ENCODE results near the gene ITIH1. TPM values are rescaled to one million over a fixed set of nuclear protein-coding genes. Genes with fewer than 3 reads are reported as not detected.

ITIH1 gene
- total and polyA plus RNA-seq, 2 donors (not counting 3 experiments of a cell fraction or from before 2014, with no cell fraction given) = not detected

DNA sequence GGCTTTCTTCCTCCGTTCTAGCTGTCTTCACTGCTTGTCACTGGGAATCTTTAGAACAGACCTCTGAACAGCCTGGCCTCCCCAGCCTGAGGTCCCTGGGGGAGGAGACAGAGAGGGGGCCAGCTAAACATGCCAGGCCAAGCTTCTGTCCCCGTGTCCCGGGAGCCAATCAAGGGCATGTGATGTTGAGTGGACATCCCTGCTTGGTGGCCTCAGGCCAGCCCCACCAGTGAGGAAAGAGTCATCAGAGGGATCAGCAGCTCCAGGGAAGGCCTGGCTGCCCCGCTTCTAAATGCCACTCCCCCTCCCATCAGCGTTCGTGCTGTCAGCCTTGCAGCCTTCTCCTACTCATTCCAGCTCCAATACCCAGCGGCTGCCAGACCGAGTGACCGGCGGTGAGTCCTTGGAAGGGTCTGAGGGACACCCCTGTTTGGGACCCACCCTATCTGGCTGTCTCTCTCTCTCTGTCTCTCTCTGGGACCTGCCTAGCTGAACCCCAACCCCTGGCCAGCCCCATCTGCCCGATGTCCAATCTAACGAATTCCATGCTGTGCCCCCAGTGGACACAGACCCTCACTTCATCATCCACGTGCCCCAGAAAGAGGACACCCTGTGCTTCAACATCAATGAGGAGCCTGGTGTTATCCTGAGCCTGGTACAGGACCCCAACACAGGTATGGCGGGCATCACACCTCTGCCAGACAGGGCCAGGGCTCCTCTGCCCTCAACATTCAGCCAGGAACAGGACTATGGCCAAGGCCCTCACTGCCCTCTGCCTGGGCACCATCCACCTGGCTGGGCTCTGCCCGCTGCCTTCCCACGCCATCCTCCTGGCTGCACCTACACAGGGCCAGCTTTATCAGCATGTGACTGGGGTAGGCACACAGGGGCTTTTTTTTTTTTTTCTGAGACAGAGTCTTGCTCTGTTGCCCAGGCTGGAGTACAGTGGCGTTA, 10.6 kb downstream of the ITIH1 start:
- Histone ChIP-seq H3K4me3 (replicated peaks in 1 of 3; ENCODE audit: insufficient read depth in 1 of 3, low read depth in 1 of 3, low read length in 3 of 3) (no peak overlapping the region), H3K79me2 (ENCODE audit: control insufficient read depth, insufficient read depth, low read length) (no peaks in the 10 kb centered on the region), H4K20me1 (replicated peaks; ENCODE audit: control insufficient read depth, extremely low read depth, insufficient read depth, low read length) (no peaks in the 10 kb centered on the region), H3K9me3 (replicated peaks; ENCODE audit: control insufficient read depth, insufficient read depth, low read length) (no peaks in the 10 kb centered on the region), H2AFZ (ENCODE audit: low read depth, low read length) (no peak overlapping the region), H3K27ac (ENCODE audit: insufficient read depth, low read depth, low read length) (no peak overlapping the region), H3K36me3 (ENCODE audit: control insufficient read depth in 2 of 2, extremely low read depth in 1 of 2, insufficient read depth in 2 of 2, low read length in 2 of 2) (no peaks in the 10 kb centered on the region), H3K27me3 (ENCODE audit: control insufficient read depth in 2 of 2, insufficient read depth in 2 of 2, low read length in 2 of 2) (no peaks in the 10 kb centered on the region), H3K4me1 (ENCODE audit: control insufficient read depth, extremely low read depth, insufficient read depth, low read length) (no peaks in the 10 kb centered on the region), H3K9me1 (replicated peaks; ENCODE audit: control insufficient read depth, extremely low read depth, insufficient read depth, low read length) (no peaks in the 10 kb centered on the region), H3K9ac (replicated peaks; ENCODE audit: extremely low read depth, insufficient read depth, low read length) (no peak overlapping the region), H3K4me2 (ENCODE audit: insufficient read depth, low read length) (no peak overlapping the region)
- DNase-seq (ENCODE audit: low read depth, low spot score) (no peak), FAIRE-seq (no peak)
- BruUV-seq (replicated peaks) = no TSS peak
- CTCF ChIA-PET = interaction anchor here (1.7 kb wide), 1 partner anchor 11 kb away, joined by 5 read pairs; no protein-coding TSS in a partner anchor
- dilution Hi-C loops (cut with MboI; ENCODE audit: extremely low pct_ligation_motif_present, low sequenced_read_pairs) = no loop called here
- intact Hi-C loops (cut with micrococcal nuclease) = no loop called here
- POLR2A ChIA-PET = no interaction called here
- no peak for TF ChIP-seq JUN (IDR thresholded peaks at IDR 0.05; ENCODE audit: borderline replicate concordance, insufficient read depth, insufficient read length, low read depth)
- TF ChIP-seq, protein P1, sequence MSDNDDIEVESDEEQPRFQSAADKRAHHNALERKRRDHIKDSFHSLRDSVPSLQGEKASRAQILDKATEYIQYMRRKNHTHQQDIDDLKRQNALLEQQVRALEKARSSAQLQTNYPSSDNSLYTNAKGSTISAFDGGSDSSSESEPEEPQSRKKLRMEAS (IDR thresholded peaks at IDR 0.05; ENCODE audit: insufficient read depth, insufficient read length) = no peak
- TF ChIP-seq MYC (IDR thresholded peaks at IDR 0.05; ENCODE audit: low read depth, low read length) = no peak
- no peak for TF ChIP-seq FOS (IDR thresholded peaks at IDR 0.05; ENCODE audit: borderline replicate concordance, insufficient read depth, low read length)
- no peak for TF ChIP-seq EZH2 (IDR thresholded peaks at IDR 0.05; ENCODE audit: borderline replicate concordance, low read depth, low read length, severe bottlenecking)
- TF ChIP-seq, protein P2, sequence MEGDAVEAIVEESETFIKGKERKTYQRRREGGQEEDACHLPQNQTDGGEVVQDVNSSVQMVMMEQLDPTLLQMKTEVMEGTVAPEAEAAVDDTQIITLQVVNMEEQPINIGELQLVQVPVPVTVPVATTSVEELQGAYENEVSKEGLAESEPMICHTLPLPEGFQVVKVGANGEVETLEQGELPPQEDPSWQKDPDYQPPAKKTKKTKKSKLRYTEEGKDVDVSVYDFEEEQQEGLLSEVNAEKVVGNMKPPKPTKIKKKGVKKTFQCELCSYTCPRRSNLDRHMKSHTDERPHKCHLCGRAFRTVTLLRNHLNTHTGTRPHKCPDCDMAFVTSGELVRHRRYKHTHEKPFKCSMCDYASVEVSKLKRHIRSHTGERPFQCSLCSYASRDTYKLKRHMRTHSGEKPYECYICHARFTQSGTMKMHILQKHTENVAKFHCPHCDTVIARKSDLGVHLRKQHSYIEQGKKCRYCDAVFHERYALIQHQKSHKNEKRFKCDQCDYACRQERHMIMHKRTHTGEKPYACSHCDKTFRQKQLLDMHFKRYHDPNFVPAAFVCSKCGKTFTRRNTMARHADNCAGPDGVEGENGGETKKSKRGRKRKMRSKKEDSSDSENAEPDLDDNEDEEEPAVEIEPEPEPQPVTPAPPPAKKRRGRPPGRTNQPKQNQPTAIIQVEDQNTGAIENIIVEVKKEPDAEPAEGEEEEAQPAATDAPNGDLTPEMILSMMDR (IDR thresholded peaks at IDR 0.05; ENCODE audit: extremely low read depth in 1 of 2, insufficient read depth in 1 of 2, low read depth in 1 of 2, low read length in 2 of 2) = no peak
- TF ChIP-seq POLR2AphosphoS5 (IDR thresholded peaks at IDR 0.05; ENCODE audit: insufficient read depth, low read depth, low read length) = no peak
- TF ChIP-seq GATA2 (IDR thresholded peaks at IDR 0.05; ENCODE audit: insufficient read depth, insufficient read length, low read depth, low read length) = no peak
- TF ChIP-seq POLR2A (IDR thresholded peaks at IDR 0.05; ENCODE audit: low read depth, low read length) = no peak

Measured in endothelial cell of umbilical vein (primary cell).